Measurements from ENCODE around the gene KRT82.
"Not testable (repeated sequence)": the region's sequence is repeated elsewhere in the genome, so short reads cannot be mapped to it uniquely, and the experiment has no call there.

Gene KRT82

GRCh38 chr12:52405922-52406385 is at the start of gene KRT82:
Gene KRT82 (minus strand): TSS chr12:52406335. CDS start chr12:52406277, 58 bp downstream.
- DNase-seq: no peak

- no peak for DNase-seq
Measured at GRCh38 chr12:52455821-52456220, 49.7 kb upstream of the KRT82 start.

DNA sequence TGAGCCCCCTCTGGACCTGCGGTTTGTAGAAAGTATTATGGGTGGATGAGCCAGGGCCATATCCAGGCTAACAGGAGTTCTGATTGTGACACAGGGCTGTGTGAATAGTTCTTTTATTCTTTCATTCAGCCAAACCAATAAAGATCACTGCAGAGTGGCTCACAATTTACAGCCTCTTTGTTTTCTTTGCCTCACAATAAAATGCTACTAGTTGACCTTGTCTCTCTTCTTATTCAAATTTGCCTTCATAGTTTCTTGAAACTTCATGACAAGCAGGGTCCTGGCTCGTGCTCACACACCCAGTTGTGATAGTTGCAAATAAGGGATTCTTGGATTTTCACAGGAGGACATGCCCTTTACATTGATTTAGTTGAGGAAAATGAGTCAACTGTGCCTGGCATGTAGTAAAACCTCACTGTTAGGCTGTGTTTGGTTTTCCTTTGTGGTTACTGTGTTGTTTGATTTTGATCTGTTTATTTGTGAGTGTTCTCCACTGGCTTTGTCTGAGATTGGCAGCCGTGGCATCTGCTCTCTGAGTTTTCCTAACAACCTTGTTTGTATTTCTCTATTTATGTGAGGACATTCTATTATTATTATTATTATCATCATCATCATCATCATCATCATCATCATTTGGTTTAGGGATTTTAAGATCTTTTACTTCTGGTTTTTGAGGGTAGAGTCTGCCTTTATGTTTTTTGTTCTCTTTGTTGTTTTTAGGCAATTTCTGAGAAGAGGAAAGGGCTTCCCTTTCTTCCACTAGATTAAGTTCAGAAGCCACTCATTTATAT is 48.5 kb upstream of the KRT82 start:
- no peak for DNase-seq

- no peak for DNase-seq
Measured at GRCh38 chr12:52452101-52452500, 46.0 kb upstream of the KRT82 start, which contains the start of gene KRT6B. Gene KRT6B (minus strand): TSS chr12:52452146. CDS start chr12:52452078, 68 bp downstream.

- no peak for DNase-seq
Measured at GRCh38 chr12:52448228-52448627, 42.1 kb upstream of the KRT82 start.

GRCh38 chr12:52447196-52447595 is 41.1 kb upstream of the KRT82 start:
- not testable (repeated sequence) for DNase-seq

DNA sequence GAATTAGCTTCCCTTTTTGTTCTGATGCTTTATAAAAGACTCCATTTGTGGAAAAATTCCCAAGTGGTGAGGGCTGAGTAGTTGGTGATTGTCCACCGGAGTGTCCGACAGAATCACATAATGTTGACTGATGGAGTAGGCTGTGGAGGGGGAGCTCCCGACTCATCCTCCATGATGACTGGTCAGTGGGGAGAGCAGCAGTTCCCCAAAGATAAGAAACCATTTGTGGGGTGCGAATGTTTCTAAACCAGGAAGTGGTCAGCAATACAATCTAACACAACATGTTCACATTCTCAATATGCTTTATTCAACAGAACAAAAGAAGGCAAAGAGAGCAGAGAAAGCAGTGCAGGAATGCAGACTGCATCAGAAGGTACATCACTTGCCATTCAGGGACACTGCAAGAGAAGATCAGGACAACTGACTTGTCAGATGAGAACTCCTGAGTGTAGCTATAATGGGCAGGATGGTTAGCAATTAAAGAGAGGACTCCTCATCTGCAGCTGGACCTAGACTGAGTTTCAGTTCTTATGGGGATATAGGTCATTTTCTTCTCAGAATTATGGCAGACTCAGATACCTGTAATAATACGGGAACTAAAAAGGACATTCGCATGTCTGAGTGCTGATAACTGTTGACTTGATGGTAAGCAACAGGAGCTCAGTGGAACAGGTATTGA is 40.4 kb upstream of the KRT82 start:
- no peak for DNase-seq

DNA sequence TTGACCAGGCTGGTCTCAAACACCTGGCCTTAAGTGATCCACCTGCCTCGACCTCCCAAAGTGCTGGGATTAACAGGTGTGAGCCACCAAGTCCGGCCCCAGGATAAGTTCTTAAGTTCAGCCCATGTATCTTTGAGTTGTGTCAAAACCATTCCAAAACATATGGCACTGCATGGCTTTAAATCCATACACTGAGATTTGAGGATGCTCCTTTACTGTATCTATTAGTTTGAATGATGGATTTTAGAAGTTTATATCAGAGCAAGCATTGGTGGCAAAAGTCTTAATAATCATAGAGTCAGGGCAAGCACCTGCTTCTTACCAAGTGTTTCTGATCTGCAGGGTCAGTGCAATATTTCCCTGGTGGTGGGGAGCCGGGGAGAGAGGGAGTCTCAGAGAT is 39.7 kb upstream of the KRT82 start:
- DNase-seq: no peak

GRCh38 chr12:52444647-52445595 is 38.8 kb upstream of the KRT82 start:
- no peak for DNase-seq

GRCh38 chr12:52443966-52444365 is 37.8 kb upstream of the KRT82 start:
- no peak for DNase-seq

DNA sequence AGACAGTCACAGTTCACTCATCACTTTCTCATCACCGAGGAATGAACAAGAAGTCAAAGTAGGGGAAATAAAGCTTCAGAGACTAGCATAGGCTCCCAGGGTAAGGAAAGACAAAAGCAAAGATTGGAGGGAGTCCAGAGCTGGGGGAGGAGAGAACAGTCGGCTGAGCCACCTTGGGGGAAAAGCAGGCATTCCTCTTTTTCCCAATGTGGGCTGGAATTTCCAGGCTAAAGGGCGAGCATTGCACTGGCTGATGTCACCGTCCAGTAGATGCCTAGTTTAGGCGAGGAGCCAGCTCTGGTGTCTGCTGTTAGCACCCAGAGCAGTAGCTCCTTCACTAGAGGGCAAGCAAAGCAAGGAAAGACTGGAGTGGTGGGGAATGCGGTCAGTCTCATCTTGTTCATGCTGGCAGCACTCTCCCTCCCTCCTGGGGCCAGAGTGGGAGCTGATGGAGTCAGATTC is 36.5 kb upstream of the KRT82 start:
- DNase-seq: no peak

- no peak for DNase-seq
Measured at GRCh38 chr12:52441320-52441911, 35.3 kb upstream of the KRT82 start.

- no peak for DNase-seq
Measured at GRCh38 chr12:52440821-52441319, 34.7 kb upstream of the KRT82 start.

DNA sequence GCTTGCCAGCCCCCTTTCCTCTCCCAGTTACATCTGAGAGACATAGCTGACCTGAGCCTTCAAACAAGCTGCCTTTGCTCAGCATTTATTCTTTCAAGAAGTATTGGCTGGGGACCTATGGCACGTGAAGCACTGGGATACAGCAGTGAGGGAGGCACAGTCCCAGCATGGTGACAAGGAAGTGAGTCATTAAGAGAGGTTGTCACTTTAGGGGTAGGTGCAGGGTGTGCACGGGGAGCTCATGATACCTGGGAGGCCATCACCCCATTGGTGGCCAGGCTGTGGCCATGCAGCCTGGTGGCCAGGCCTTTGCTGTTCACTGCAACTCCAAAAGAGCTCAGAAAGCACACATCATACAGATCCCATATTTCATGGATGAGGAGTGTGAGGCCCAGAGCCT is 33.7 kb upstream of the KRT82 start:
- no peak for DNase-seq

DNA sequence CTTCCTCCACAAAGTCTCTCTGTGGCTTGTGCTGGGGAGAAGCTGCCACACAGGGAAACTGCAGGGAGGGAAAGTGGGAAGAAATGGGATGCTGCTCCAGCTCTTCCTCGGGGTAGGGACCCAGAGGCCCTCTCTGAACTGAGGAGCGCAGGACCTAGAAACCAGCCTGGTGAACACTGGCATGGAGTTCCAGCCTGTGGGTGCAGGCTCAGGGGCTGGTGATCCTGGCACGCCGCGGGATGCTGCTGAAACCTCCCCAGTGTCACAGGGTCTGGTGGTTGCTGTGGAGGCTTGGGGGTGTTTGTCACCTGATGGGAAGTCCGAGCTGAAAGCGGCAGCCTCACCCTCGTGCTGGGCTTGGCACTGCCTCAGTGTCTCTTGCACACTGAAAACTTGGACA is 33.3 kb upstream of the KRT82 start:
- no peak for DNase-seq

DNA sequence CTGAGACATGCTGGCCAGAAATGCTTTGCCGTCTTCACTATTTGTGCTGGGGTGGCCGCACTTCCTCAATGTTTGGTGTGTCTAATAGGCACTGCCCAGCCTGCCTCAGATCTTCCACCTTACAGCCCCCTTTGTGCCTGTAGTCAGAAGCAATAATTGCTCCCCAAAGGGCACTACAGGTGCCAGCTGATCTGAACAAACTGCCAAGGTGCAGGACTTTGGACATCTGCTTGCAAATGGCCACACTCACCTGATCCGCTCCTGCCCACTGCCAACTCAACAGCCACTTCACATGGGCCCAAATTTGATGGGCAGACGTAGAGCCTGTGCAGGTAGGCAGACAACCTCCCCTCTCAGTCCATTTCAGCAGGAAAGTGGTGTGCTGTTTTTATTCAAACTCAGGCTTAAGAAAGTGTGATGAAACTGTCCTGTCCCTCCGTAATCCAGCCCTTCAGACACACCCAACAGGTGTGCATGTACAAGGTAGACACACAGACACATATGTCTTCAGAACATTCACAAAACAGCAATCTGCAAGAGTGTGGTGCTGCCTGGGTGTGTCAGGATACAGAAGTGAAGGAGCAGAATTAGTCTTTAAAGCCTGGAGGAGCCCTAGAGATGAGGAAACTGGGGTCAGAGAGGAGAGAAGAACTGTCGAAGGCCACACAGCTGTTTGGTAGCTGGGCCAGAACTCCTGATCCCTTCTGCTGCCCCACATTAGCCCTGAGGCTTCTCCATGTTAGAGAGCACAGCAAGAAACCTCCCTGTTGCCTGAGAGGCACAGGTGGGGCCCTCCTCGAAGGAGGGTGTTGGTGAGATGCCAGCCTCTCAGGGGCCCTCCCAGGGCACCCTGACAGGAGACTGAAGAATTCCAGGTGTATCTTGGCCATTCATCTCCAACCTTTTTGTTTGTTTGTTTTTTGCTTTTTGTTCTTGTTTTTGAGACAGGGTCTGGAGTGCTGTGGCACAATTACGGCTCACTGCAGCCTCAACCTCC is 32.5 kb upstream of the KRT82 start:
- no peak for DNase-seq

DNA sequence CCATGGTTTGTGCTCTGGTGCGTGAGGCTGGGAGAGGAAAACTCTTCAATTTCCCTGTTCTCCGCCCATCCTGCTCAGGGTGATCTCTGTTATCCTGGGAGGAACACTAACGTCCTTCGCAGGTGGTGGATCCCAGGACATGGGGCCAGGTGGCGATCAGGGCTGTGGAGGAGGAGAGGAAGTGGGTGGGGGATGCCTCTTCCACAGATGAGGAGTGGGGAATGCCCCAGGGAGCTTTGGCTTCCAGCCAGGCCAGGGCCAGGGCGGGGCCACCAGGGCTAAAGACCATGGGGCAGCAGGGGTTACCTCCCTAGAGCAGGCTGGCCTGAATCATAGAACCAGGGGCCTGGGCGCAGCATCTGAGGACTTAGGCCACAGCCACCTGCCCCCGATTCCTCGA is 31.4 kb upstream of the KRT82 start:
- no peak for DNase-seq

DNA sequence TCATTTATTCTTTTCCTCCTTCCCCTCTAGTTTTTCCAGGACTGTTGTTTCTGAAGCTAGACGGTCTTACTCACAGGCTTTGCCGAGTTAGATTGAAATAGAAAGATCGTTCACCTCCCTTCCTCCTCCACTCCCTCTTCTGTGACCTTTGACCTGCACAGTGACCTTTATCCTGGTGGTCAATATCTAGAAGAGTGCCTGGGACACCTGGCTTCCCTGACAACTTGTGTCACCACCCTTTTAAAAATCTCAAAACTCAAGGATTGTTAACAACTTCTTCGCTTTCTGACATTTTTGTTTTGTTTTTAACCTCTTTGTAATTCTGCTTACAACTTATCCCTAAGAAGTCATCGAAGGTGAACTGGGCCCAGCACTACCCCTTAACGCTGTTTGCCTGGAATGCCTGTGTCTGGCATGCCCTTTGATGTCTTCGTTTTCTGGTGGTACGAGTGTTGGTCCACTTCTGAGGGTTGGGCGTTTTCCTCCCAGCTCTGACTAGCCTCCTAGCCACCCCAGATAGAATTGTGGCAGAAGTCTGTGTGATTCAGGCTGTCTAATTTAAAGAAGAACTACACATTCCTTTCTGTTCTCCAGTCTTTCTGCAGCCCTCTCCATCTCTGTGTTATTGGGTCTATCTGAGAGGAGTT is 30.8 kb upstream of the KRT82 start:
- no peak for DNase-seq

DNA sequence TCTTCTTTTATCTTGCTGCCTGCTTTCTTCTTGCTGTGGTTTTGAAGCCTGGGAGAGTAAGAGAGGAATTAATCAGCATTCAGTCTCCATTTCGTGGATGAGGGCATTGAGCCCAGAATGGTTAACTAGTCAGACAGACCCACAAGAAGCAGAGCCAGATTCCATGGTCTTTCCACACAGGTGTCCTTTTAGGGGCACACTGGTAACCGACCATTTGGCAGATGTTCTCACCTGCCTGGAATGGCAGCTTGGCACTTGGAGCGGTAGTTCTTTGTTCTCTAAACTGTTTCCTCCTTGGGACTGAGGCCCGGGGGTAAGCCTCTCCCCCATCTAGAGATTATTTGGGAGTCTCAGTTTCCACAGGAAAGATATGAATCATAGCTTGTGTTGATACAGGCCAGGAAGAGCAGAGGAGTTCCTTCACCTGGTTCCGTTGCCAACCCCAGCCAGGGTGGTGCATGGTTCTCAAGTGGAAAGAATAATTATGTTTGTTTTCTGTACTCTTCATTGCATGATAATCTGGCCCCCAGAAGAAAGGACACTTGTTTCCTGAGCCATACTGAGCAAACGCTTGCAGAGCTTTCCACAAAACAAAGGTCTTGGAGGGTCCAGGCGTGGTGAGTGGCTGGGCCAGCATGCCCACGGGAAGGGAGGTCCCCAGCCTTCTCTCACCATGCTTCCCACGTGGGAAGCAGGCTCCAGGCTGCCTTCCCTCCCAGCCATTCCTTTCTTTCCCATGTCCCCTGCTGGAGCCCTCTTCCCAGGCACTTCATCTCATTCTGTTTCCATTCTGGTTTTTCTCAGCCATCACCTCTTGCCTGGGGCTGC is 30.1 kb upstream of the KRT82 start:
- DNase-seq: no peak

- DNase-seq: no peak
Measured at GRCh38 chr12:52435659-52435999, 29.5 kb upstream of the KRT82 start.

Data from NCI-H1694 (cell line).